Measurements from ENCODE around the gene MSI2.

The MSI2 gene

DNA sequence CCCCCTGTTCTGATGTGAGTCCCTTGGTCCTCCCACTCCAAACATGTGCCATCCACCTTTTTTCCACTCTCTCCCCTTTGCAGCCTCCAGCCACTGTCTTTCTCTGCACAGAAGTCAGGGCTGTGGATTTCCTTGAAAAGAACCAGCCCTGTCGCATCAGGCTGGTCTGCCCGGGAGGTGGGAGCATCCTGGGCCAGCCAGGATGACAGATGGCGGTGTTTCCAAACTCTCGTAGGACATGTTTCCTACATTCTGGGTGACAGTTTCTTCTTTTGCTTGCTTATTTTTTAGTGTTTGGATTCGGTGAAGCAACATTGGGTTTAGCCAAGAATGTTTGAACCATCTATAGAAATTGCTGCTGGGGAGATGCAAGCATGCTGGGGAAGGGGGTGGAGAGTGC is 388.0 kb downstream of the MSI2 start:
- H3K4me3 ChIP-seq (ENCODE audit: low read length), result no peak overlapping the region
- TF ChIP-seq, protein P1, sequence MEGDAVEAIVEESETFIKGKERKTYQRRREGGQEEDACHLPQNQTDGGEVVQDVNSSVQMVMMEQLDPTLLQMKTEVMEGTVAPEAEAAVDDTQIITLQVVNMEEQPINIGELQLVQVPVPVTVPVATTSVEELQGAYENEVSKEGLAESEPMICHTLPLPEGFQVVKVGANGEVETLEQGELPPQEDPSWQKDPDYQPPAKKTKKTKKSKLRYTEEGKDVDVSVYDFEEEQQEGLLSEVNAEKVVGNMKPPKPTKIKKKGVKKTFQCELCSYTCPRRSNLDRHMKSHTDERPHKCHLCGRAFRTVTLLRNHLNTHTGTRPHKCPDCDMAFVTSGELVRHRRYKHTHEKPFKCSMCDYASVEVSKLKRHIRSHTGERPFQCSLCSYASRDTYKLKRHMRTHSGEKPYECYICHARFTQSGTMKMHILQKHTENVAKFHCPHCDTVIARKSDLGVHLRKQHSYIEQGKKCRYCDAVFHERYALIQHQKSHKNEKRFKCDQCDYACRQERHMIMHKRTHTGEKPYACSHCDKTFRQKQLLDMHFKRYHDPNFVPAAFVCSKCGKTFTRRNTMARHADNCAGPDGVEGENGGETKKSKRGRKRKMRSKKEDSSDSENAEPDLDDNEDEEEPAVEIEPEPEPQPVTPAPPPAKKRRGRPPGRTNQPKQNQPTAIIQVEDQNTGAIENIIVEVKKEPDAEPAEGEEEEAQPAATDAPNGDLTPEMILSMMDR (IDR thresholded peaks at IDR 0.05; ENCODE audit: insufficient read depth, low read depth, low read length, missing control alignments), result no peak
- DNase-seq (ENCODE audit: low read depth), result no peak

DNA sequence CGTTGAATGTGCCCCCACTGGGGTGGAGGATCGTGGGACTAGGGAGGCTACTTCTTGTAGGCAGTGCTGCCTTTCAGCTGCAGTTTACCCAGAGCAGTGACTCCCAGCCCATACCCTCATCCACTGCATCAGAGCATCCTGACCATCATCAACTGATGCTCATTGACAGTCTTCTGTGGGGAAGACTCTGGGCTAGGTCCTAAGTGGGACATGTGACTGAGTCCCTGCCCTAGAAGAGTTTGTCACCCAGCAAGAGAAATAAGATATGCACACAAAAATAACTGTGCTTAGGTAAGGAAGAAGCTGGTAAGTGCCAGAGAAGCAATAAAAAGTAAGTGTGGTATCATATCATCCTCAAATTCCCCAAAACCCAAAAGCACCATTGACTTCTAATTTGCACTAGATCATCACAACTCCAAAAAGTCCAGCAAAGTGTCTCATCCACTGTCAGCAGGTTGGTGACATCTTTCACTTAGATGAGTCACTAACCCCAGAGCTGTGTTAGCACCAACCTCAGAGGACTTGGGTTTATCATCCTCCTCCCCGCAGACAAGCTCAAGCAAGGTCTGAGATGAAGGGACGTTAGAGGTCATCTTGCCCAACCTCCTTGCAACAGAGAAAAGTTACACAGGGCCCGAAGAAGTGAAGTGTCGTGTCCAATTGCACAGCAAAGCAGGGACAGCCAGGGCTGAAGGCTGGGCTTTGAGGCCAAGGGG is 389.8 kb downstream of the MSI2 start:
- DNase-seq (ENCODE audit: low read depth), result peak; percentile 17
- TF ChIP-seq, protein P1 (IDR thresholded peaks at IDR 0.05; ENCODE audit: insufficient read depth, low read depth, low read length, missing control alignments), result no peak
- no peak overlapping the region for H3K4me3 ChIP-seq (ENCODE audit: low read length)

DNA sequence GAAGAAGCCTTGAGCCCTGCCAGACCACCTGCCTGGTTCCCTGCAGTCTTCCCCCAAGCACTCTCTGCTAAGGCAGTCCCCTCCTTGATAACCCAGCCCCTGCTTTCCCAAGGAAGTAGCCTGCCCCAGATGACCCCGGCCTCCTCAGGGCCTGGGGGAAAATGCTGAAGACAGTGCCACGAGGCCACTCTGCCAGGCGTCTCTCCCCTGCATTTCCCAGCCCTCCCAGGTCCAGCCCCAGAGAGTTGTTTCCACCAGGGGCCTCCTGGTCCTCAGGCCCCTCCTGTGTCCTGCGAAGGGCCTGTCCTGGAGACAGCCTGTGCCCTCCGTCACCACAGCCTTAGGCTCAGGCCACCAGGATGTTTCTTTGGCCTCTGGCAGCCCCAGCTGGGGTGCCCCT is 392.4 kb downstream of the MSI2 start:
- H3K4me3 ChIP-seq (ENCODE audit: low read length), result no peak overlapping the region
- TF ChIP-seq, protein P1 (IDR thresholded peaks at IDR 0.05; ENCODE audit: insufficient read depth, low read depth, low read length, missing control alignments), result no peak
- DNase-seq (ENCODE audit: low read depth), result no peak

DNA sequence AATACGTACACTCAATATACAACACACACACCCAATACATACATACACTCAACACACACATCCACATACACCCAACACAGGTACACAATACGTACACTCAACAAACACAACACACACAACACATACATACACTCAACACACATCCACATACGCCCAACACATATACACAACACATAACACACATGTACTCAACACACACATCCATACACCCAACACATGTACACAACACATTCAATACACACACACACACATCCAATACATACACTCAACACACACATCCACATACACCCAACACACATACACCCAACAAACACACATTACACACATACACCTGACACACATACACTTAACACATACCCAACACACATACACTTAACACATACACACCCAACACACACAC is 392.9 kb downstream of the MSI2 start:
- DNase-seq (ENCODE audit: low read depth), result no peak
- H3K4me3 ChIP-seq (ENCODE audit: low read length), result no peak overlapping the region
- TF ChIP-seq, protein P1 (IDR thresholded peaks at IDR 0.05; ENCODE audit: insufficient read depth, low read depth, low read length, missing control alignments), result no peak

DNA sequence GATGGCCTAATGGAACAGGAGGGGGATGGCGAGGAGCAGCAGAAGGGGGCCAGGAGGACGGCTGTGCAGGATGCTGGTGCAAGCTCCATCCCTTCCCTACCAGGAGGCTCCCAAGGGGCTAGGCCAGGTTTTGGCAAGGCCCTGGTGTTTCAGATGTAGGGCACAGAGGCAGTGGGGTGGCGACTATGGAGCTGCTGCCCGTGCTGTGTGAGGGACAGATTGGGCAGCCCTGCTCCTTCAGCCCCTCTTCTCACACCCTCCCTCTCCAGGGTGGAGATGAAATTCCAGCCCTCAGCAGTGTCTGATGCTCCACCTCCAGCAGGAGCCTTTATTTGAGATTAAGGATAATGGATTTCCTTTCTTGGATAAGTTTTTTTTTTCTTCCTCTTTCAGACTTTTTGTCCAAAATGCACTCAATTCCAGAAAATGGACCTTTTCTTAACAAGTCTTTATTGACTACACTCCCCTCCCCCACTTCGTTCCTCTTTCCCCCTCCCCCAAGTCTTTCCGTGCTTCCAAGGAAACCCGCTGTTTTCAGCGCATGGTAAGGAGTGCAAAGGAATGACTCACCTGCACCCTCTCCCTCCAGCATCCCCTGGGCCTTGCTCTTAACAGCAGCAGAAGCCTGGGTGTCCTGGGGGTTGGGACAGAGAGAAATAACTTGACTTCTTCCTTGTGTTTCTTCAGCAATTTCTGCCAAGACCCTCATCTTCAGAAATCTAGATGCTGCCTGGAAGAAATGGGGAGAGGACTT is 393.6 kb downstream of the MSI2 start:
- TF ChIP-seq, protein P1 (IDR thresholded peaks at IDR 0.05; ENCODE audit: insufficient read depth, low read depth, low read length, missing control alignments), result no peak
- peak; percentile 31 for DNase-seq (ENCODE audit: low read depth)
- H3K4me3 ChIP-seq (ENCODE audit: low read length), result no peak overlapping the region

DNA sequence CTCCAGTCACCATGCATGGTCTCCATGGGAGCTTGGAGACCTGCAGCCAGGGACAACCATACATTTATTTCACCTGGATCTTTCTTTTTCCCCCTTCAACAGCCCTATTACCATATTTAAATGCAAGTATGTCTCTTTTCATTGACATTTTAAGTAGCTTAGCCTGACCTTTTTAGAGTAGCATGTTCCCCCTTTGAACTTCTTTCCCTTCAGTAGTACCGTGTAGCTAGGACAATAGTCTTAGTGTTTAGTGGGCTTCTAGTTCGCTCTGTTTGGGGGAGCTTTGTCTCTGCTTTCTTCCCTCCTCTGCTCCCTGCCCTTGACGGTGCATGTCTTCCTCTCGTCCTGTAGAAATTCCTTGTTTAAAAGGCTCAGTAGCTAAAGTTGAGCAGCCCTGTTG is 394.2 kb downstream of the MSI2 start:
- no peak for DNase-seq (ENCODE audit: low read depth)
- TF ChIP-seq, protein P1 (IDR thresholded peaks at IDR 0.05; ENCODE audit: insufficient read depth, low read depth, low read length, missing control alignments), result no peak
- H3K4me3 ChIP-seq (ENCODE audit: low read length), result no peak overlapping the region

Measured in epithelial cell of esophagus (primary cell).